Naive thymus-derived CD4-positive, alpha-beta T cell (primary cell): ENCODE data around the gene SMYD4. TPM values are rescaled to one million over a fixed set of nuclear protein-coding genes. Genes with fewer than 3 reads are reported as not detected.

ENCODE experiments used
- ATAC-seq: fragments of 150-1000 bp; cut with Tn5 transposase; 2 replicates; pipeline ENCODE4 v1.10.0; 2021; ENCODE audit warnings: mild to moderate bottlenecking, moderate library complexity
- CTCF ChIA-PET: fragments of 350-600 bp; sonication (Branson Sonifier 250); formaldehyde crosslinking; loops from one replicate; lab custom pipeline; 2021; ENCODE audit warnings: antibody characterized with exemption; lab: Charles Lee
- POLR2A ChIA-PET: fragments of 350-600 bp; sonication (Branson Sonifier 250); formaldehyde crosslinking; loops from one replicate; lab custom pipeline; 2021; ENCODE audit warnings: antibody characterized with exemption, inconsistent platforms; lab: Charles Lee
- DNase-seq, 9 donors: peaks; one replicate each; pipeline versions ENCODE4 v3.0.0 to v3.0.0-alpha.2; 2020 to 2022; ENCODE audit warnings: mixed read lengths in 1 of 9
- H3K27ac ChIP-seq: one replicate; pipeline ENCODE4 v1.7.0; 2013; ENCODE audit warnings: mild to moderate bottlenecking, low read depth, low read length, moderate library complexity
- H3K27me3 ChIP-seq, 2 donors: one replicate each; pipeline ENCODE4 v1.7.0; 2013; ENCODE audit warnings: low read length in 2 of 2, mild to moderate bottlenecking in 2 of 2, moderate library complexity in 2 of 2; ENCODE audit not compliant: control insufficient read depth in 2 of 2, insufficient read depth in 2 of 2
- H3K36me3 ChIP-seq, 3 experiments: 1 replicate in 2 of 3; 2 replicates in 1 of 3; pipeline ENCODE4 v1.7.0; 2013; ENCODE audit warnings: low read length in 3 of 3, mild to moderate bottlenecking in 3 of 3, moderate library complexity in 1 of 3; ENCODE audit not compliant: insufficient read depth in 3 of 3, control insufficient read depth in 2 of 3
- H3K4me1 ChIP-seq, 2 donors: one replicate each; pipeline ENCODE4 v1.7.0; 2013; ENCODE audit warnings: low read length in 2 of 2, mild to moderate bottlenecking in 2 of 2, moderate library complexity in 1 of 2; ENCODE audit not compliant: control insufficient read depth in 2 of 2, insufficient read depth in 2 of 2
- H3K4me3 ChIP-seq: 2 replicates; pipeline ENCODE4 v1.7.0; 2013; ENCODE audit warnings: mild to moderate bottlenecking, low read length
- H3K9me3 ChIP-seq, 3 experiments: 1 replicate in 2 of 3; 2 replicates in 1 of 3; pipeline ENCODE4 v1.7.0; 2013; ENCODE audit warnings: low read length in 3 of 3; ENCODE audit not compliant: control insufficient read depth in 2 of 3
- H3K27ac Mint-ChIP-seq, 9 donors: one replicate each; pipeline ENCODE4 v1.8.0; 2020 to 2022; ENCODE audit warnings: mixed read lengths in 9 of 9, mild to moderate bottlenecking in 8 of 9, moderate library complexity in 5 of 9, inconsistent platforms in 2 of 9
- H3K27me3 Mint-ChIP-seq, 5 donors: one replicate each; pipeline ENCODE4 v1.8.0; 2021 to 2022; ENCODE audit warnings: mixed read lengths in 5 of 5, mild to moderate bottlenecking in 1 of 5
- H3K36me3 Mint-ChIP-seq, 5 donors: one replicate each; pipeline ENCODE4 v1.8.0; 2020 to 2022; ENCODE audit warnings: mixed read lengths in 5 of 5, mild to moderate bottlenecking in 3 of 5, inconsistent platforms in 1 of 5
- H3K4me1 Mint-ChIP-seq, 7 donors: one replicate each; pipeline ENCODE4 v1.8.0; 2020 to 2022; ENCODE audit warnings: mixed read lengths in 7 of 7, mild to moderate bottlenecking in 3 of 7, inconsistent platforms in 1 of 7
- H3K4me3 Mint-ChIP-seq, 10 donors: one replicate each; pipeline ENCODE4 v1.8.0; 2020 to 2022; ENCODE audit warnings: mild to moderate bottlenecking in 10 of 10, mixed read lengths in 10 of 10, moderate library complexity in 6 of 10, inconsistent platforms in 2 of 10
- H3K9me3 Mint-ChIP-seq, 11 donors: one replicate each; pipeline ENCODE4 v1.8.0; 2020 to 2022; ENCODE audit warnings: mixed read lengths in 11 of 11, mild to moderate bottlenecking in 4 of 11, inconsistent platforms in 1 of 11, moderate library complexity in 1 of 11
- intact Hi-C, 2 donors: fragments of 100-400 bp; cut with micrococcal nuclease; formaldehyde crosslinking; loops; one replicate each; pipeline ENCODE4 v1.15.1; 2023
- polyA plus RNA-seq, 2 donors: library from polyadenylated mRNA; unstranded; fragments of 300-500 nt; fragmentation: Illumina TruSeq; gene quantifications; one replicate each; pipeline ENCODE4 v1.2.3, GENCODE V29; 2021
- total RNA-seq, 6 experiments: library from RNA in 5 of 6; stranded (reverse) in 5 of 6; gene quantifications; 1 replicate in 5 of 6; 2 replicates in 1 of 6; pipeline ENCODE4 v1.2.3 and lab custom pipeline; 2021 to 2026

Gene SMYD4
- total and polyA plus RNA-seq, 7 experiments from 2014 or later = 9.7 to 38.4 (median 23.3) TPM

DNA sequence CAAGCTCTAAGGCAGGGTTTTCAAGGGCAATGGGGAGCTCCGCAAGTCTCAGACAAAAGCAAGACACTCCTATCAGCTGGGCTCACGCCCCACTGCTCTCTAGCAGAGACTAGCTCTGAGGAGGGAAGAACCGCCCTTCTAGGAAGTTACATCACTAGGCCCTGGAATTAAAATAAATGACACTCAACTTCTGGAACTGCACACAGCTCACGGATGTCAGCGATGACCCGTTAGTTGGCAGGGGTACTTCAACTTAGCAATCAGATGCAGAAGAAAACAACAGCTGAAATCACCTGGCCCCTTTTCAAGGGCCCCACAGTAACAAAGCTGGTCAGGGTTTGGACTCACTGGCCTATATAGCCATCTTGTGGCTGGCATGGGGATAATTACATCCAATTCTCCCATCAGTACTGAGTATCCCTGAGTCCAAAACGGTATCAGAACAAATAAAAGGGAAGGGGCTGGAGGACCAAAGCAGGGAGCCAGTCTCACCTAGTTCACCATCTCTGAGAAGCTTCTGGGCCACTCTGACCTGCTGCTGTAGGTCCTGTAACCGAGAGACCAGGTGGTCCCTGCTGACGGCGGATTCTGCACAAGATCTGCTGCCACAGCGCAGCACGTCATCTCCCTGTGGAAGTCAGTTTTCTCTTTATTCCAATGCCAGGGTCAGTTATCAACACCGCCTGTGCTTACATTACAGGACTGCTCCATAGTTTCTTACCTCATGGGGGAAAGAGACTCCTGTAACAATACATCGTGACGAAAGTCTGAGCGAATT, 45.7 kb downstream of the SMYD4 start:
- Mint-ChIP-seq H3K36me3 (peaks cover 0 to 45% (median 22%) of the 10 kb centered on the region in 5 donors), H3K4me3 (peak overlapping the region in 1 of 10 donors; percentile 59), H3K27ac (peak overlapping the region in 7 of 9 donors; percentile 28 to 82 (median 63)), H3K9me3 (no peaks in the 10 kb centered on the region), H3K27me3 (no peaks in the 10 kb centered on the region), H3K4me1 (peaks cover 0 to 18% (median 14%) of the 10 kb centered on the region in 7 donors)
- CTCF ChIA-PET = interaction anchor here (0.8 to 3.9 kb wide), 6 partner anchors 11 to 115 kb away, joined by 3 to 51 read pairs (median 3); no protein-coding TSS in a partner anchor
- H3K9me3 ChIP-seq = no peaks in the 10 kb centered on the region
- POLR2A ChIA-PET = interaction anchor here (0.7 to 1.4 kb wide), 7 partner anchors 14 to 115 kb away, joined by 3 to 7 read pairs (median 4); no protein-coding TSS in a partner anchor
- H3K4me3 ChIP-seq = no peak overlapping the region
- DNase-seq (peak in 3 of 9 donors; percentile 27 to 30 (median 28)), ATAC-seq (peak; percentile 85)
- H3K36me3 ChIP-seq = peaks cover 0 to 60% (median 7%) of the 10 kb centered on the region in 3 experiments
- H3K4me1 ChIP-seq = no peaks in the 10 kb centered on the region
- H3K27ac ChIP-seq = peak overlapping the region; percentile 14
- intact Hi-C loops = loop anchor here (1.0 to 2.0 kb wide), 3 partner anchors 63 to 115 kb away; no protein-coding TSS in a partner anchor
- H3K27me3 ChIP-seq = no peaks in the 10 kb centered on the region

DNA sequence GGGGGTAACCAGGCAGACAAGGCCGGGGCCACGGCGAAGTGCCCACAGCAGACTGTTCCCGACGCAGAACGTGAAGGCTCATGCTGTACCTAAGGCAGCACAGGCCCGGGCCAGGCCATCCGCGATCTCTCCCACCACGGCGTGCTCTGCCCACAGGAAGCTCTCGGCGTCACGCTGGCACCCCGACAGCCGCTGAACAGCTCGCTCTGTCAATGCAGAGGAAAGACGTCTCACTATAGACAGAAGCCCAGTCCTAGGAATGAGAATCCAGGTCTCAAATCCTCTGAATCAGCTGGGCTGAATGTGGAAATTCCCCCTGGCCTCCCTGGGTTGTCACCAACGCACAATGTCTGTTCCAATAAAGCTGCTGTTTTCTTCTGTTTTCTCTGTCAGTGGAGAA, 46.4 kb downstream of the SMYD4 start:
- H3K36me3 Mint-ChIP-seq = peaks cover 0 to 49% (median 23%) of the 10 kb centered on the region in 5 donors
- POLR2A ChIA-PET = interaction anchor here (0.7 to 1.4 kb wide), 6 partner anchors 19 to 114 kb away, joined by 3 to 6 read pairs (median 4); no protein-coding TSS in a partner anchor
- H3K4me3 ChIP-seq = no peak overlapping the region
- H3K27ac ChIP-seq = peak overlapping the region; percentile 14
- no peaks in the 10 kb centered on the region for H3K4me1 ChIP-seq
- DNase-seq (no peak), ATAC-seq (peak; percentile 31)
- CTCF ChIA-PET = interaction anchor here (0.8 to 3.9 kb wide), 5 partner anchors 10 to 63 kb away, joined by 3 to 51 read pairs (median 3); no protein-coding TSS in a partner anchor
- H3K4me3 Mint-ChIP-seq = peak overlapping the region in 2 of 10 donors; percentile 16 to 59
- peaks cover 0 to 67% (median 7%) of the 10 kb centered on the region in 3 experiments for H3K36me3 ChIP-seq
- H3K9me3 Mint-ChIP-seq = no peaks in the 10 kb centered on the region
- intact Hi-C loops = no loop called here
- no peaks in the 10 kb centered on the region for H3K9me3 ChIP-seq
- H3K27ac Mint-ChIP-seq = peak overlapping the region in 6 of 9 donors; percentile 31 to 82 (median 62)
- no peaks in the 10 kb centered on the region for H3K27me3 Mint-ChIP-seq
- H3K4me1 Mint-ChIP-seq = peaks cover 0 to 18% (median 14%) of the 10 kb centered on the region in 7 donors
- H3K27me3 ChIP-seq = no peaks in the 10 kb centered on the region

DNA sequence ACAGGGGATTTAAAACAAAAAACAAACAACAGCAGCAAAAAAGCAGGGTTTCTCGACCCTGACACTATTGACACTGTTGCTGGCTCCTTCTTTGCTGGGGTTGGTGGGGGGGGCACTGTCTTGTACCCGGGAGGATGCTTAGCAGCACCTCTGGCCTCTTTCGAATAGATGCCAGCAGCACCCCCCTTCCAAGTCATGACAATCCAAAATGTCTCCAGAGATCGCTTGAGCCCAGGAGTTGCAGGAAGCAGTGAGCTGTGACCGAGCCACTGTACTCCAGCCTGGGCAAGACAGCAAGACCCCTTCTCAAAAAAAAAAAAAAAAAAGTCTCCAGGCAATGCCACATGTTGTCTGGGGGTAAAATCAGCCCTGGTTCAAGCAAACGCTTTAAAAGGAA, 47.5 kb downstream of the SMYD4 start:
- Histone ChIP-seq H3K4me3 (no peak overlapping the region), H3K27ac (no peak overlapping the region), H3K9me3 (no peaks in the 10 kb centered on the region), H3K4me1 (no peaks in the 10 kb centered on the region), H3K36me3 (peaks cover 0 to 67% (median 7%) of the 10 kb centered on the region in 3 experiments), H3K27me3 (no peaks in the 10 kb centered on the region)
- H3K27me3 Mint-ChIP-seq = no peaks in the 10 kb centered on the region
- peaks cover 0 to 46% (median 22%) of the 10 kb centered on the region in 5 donors for H3K36me3 Mint-ChIP-seq
- POLR2A ChIA-PET = no interaction called here
- no peak overlapping the region for H3K4me3 Mint-ChIP-seq
- peaks cover 0 to 18% (median 14%) of the 10 kb centered on the region in 7 donors for H3K4me1 Mint-ChIP-seq
- intact Hi-C loops = no loop called here
- H3K27ac Mint-ChIP-seq = peak overlapping the region in 3 of 9 donors; percentile 3 to 80 (median 31)
- CTCF ChIA-PET = interaction anchor here (3.9 kb wide), 1 partner anchor 62 kb away, joined by 51 read pairs; no protein-coding TSS in a partner anchor
- no peak for DNase-seq
- H3K9me3 Mint-ChIP-seq = no peaks in the 10 kb centered on the region
- ATAC-seq = no peak

DNA sequence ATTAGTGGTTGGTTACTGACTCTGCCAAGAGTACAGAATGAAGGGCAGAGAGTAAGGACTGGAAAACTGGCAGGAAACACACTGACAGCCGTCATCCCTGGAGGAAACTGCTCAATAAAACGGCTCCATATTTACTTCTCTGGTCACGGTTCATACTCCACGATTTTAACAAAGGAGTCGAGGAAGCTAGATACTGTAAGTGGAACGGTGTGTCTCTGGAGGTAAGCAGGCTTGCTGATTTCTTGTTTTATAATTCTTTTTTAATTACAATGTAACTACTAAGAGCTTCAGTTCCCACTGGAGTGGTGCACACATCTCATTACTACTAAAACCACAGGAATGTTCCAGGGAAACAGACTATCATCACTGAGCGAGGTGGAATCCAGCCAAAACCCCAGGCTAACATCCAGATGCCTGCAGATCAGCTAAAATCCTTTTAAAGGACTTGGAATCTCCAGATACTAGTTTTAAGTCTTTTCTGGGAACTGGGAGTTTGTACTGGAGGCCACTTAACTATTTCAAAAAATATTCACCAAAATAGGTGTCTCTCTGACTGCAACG, 50.1 kb downstream of the SMYD4 start:
- H3K36me3 ChIP-seq = peaks cover 0 to 64% (median 0%) of the 10 kb centered on the region in 3 experiments

DNA sequence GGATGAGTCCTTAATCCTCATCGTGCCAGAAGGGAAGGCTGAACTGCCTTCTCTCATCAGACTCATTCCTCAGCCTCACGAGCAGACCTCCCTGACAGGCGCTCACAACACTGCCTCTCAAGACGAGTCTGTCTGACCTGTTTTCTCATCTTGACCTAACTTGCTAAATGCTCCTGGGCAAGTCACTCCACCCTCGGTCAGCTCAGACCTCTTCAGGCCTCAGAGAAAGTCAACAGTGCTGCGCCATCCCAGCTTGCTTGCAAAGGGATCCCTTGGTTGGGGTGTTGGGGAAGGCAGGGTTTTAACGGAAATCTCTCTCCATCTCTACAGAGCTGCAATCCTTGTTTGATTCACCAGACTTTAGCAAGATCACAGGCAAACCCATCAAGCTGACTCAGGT, 52.8 kb downstream of the SMYD4 start:
- intact Hi-C loops = no loop called here
- Mint-ChIP-seq H3K27me3 (no peaks in the 10 kb centered on the region), H3K27ac (peak overlapping the region in 4 of 9 donors; percentile 25 to 66 (median 42)), H3K4me3 (no peak overlapping the region), H3K36me3 (peaks cover 0 to 26% (median 7%) of the 10 kb centered on the region in 5 donors), H3K4me1 (peaks cover 0 to 5% (median 0%) of the 10 kb centered on the region in 7 donors), H3K9me3 (no peaks in the 10 kb centered on the region)
- no peaks in the 10 kb centered on the region for H3K27me3 ChIP-seq
- no peaks in the 10 kb centered on the region for H3K9me3 ChIP-seq
- ATAC-seq (no peak), DNase-seq (no peak)
- CTCF ChIA-PET = no interaction called here
- no peak overlapping the region for H3K27ac ChIP-seq
- peaks cover 0 to 39% (median 0%) of the 10 kb centered on the region in 3 experiments for H3K36me3 ChIP-seq
- no peak overlapping the region for H3K4me3 ChIP-seq
- POLR2A ChIA-PET = no interaction called here
- no peaks in the 10 kb centered on the region for H3K4me1 ChIP-seq

More for the DNA sequence above, 50.1 kb downstream of the SMYD4 start:
- Histone ChIP-seq H3K4me3 (no peak overlapping the region), H3K4me1 (no peaks in the 10 kb centered on the region), H3K9me3 (no peaks in the 10 kb centered on the region), H3K27ac (no peak overlapping the region), H3K27me3 (no peaks in the 10 kb centered on the region)
- intact Hi-C loops = no loop called here
- ATAC-seq (no peak), DNase-seq (no peak)
- Mint-ChIP-seq H3K27me3 (no peaks in the 10 kb centered on the region), H3K9me3 (no peaks in the 10 kb centered on the region), H3K4me1 (peaks cover 0 to 16% (median 14%) of the 10 kb centered on the region in 7 donors), H3K4me3 (no peak overlapping the region), H3K27ac (peak overlapping the region in 1 of 9 donors; percentile 30), H3K36me3 (peaks cover 0 to 38% (median 22%) of the 10 kb centered on the region in 5 donors)
- POLR2A ChIA-PET = no interaction called here
- CTCF ChIA-PET = interaction anchor here (0.8 kb wide), 1 partner anchor 59 kb away, joined by 8 read pairs; no protein-coding TSS in a partner anchor

DNA sequence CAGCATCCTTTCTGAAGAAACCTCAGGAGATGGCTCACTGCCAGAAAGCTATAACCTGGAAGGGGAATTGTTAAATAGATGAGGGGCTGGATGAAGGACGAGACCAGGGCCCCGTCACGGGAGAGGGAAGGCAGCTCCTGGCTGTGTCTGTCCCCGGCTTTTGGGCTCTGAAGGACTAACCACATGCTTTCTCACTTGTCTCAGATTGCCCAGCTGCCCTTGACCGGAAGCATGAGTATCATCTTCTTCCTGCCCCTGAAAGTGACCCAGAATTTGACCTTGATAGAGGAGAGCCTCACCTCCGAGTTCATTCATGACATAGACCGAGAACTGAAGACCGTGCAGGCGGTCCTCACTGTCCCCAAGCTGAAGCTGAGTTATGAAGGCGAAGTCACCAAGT, 53.4 kb downstream of the SMYD4 start:
- DNase-seq (no peak), ATAC-seq (no peak)
- Histone ChIP-seq H3K4me3 (no peak overlapping the region), H3K9me3 (no peaks in the 10 kb centered on the region), H3K27me3 (no peaks in the 10 kb centered on the region), H3K36me3 (peaks cover 0 to 33% (median 0%) of the 10 kb centered on the region in 3 experiments), H3K27ac (no peak overlapping the region), H3K4me1 (no peaks in the 10 kb centered on the region)
- Mint-ChIP-seq H3K9me3 (no peaks in the 10 kb centered on the region), H3K36me3 (peaks cover 0 to 23% (median 7%) of the 10 kb centered on the region in 5 donors), H3K4me3 (no peak overlapping the region), H3K4me1 (peaks cover 0 to 5% (median 0%) of the 10 kb centered on the region in 7 donors), H3K27me3 (no peaks in the 10 kb centered on the region), H3K27ac (peak overlapping the region in 2 of 9 donors; percentile 25 to 55)
- ChIA-PET CTCF (no interaction called here), POLR2A (interaction anchor here (0.7 kb wide), 1 partner anchor 107 kb away, joined by 3 read pairs; no protein-coding TSS in a partner anchor)
- intact Hi-C loops = no loop called here
